ENCODE data around the gene OR56A1.

- TF ChIP-seq CTCF (IDR thresholded peaks at IDR 0.05) (no peak), POLR2A (IDR thresholded peaks at IDR 0.05) (no peak)
These were observed 35.8 kb downstream of the OR56A1 start for GRCh38 chr11:5994791-5995190.

Data from prostate gland (tissue), 2 donors.